HG02938 (cell line): Measurements from ENCODE around the gene TACC2.

Experiments used
- ATAC-seq: cut with Tn5 transposase; IDR thresholded peaks from one replicate; pipeline ENCODE4 v1.9.1; 2021; ENCODE audit warnings: mild to moderate bottlenecking, moderate library complexity; ENCODE audit not compliant: unreplicated experiment

TACC2 gene

GRCh38 chr10:122141821-122142640 lies 153.1 kb downstream of the TACC2 start:
- no peak for ATAC-seq

DNA sequence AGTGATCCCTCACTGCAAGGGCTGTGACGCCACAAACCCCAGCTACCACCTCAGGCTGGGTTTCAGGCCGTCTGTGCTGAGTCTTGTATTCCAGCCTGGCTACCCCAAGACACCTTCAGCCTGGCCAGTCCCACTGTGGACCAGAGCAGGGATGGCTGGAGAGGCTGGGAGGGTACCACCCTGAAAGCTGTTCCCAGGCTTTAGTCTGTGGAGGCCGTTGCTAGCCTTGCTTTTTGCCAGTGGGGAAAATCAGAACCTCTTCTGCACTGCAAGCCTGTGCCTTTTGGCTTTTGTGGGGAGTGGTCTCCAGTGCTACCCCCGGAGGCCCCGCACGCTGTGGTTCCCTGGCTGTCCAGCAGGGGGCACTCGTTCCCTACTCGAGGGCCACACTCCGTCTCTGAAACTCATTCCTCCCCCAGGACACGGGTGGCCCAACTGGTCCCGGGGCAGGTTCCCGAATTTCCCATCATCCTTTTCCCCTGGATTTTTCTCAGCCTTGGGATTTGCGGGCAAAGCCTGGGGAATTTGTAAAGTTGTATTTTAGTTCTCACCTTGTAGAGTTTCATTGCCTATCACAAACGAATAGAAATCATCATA lies 153.8 kb downstream of the TACC2 start:
- ATAC-seq: no peak

- no peak for ATAC-seq
Measured at GRCh38 chr10:122143238-122143841, 154.4 kb downstream of the TACC2 start.

DNA sequence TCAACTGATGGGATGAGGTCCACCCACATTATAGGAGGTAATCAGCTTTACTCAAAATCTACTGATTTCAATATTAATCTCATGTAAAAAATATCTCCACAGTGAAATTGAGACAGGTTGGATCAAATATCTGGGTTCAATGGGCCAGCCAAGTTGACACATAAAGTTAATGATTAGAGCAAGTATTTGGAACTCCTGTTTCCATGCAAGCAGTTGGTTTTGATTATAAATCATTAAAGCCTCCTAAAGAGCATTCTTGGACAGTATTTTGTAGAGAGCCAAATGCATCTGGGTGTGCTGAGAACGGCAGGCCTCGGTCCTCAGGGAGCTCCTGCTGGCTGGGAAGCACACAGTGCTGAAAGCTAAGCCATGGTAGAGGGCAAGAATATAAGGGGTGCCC lies 155.2 kb downstream of the TACC2 start:
- ATAC-seq: no peak

DNA sequence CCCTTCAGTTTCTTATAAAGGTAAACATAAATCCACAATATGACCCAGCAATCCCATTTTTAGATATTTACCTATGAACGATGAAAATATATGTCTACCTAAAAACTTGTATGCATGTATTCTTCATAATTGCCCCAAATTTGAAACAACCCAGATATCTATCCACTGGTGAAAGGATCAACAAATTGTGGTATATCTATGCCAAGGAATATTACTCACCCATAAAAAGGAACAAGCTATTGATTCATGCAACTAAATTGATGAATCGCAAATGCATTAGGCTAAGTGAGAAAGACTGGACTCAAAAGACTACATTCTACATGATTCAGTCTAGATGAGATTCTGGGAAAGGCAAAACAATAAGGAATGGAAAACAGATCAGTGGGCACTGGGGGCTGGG lies 156.2 kb downstream of the TACC2 start:
- ATAC-seq: no peak

DNA sequence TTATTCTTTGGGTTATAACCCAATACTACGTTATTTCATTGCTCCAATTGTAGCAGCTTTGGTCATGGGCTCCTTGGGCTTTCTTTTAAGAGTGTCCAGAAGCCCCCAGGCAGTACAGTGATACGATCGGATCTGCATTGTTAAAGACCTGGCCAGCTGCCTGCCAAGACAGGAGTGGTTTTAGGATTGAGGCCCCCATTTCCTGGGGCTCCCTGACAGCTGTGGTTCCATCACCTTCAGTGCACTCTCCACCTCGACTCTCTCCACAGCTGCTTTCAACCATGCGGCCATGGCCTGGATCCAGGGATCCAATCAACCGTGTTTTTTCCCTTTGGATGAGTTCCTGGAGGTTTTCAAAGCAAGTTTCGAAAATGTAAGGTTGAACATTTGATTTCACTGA lies 158.7 kb downstream of the TACC2 start:
- no peak for ATAC-seq

DNA sequence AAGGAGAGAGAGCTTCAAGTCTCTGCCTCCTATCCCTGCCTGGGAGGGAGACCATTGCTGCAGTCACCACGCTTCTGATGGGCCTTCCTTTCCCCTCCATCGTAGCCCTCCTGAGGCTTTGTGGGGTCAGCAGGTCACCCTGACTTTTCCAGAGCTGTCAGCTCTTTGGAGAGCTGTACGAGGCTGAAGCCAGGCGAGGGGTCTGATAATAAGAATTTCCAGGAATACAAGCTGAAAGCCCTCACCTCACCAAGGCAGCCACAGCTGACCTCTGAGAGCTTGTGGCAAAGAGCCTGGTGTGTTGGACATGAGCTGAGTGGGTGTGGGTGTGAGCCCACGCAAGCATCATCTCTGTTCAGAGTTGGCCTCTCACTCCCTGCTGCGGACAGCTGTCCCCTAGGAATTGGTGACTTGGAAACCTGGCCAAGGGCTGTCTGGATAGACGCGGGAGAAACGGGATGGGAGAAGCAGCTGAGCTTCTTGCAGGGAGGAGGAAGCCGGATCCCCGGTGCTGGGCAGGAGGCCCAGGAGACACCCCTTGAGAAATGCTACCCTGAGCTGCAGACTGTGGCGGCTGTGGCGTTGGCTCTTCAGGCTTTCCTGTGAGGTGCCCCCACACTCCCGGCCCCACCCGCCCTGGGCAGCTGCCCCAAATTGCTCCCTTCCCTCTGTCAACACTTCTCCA lies 160.1 kb downstream of the TACC2 start:
- no peak for ATAC-seq

- no peak for ATAC-seq
Measured at GRCh38 chr10:122149561-122150505, 160.9 kb downstream of the TACC2 start.

- ATAC-seq: no peak
Measured at GRCh38 chr10:122151121-122151694, 162.2 kb downstream of the TACC2 start.

GRCh38 chr10:122152544-122152943 lies 163.6 kb downstream of the TACC2 start:
- no peak for ATAC-seq

DNA sequence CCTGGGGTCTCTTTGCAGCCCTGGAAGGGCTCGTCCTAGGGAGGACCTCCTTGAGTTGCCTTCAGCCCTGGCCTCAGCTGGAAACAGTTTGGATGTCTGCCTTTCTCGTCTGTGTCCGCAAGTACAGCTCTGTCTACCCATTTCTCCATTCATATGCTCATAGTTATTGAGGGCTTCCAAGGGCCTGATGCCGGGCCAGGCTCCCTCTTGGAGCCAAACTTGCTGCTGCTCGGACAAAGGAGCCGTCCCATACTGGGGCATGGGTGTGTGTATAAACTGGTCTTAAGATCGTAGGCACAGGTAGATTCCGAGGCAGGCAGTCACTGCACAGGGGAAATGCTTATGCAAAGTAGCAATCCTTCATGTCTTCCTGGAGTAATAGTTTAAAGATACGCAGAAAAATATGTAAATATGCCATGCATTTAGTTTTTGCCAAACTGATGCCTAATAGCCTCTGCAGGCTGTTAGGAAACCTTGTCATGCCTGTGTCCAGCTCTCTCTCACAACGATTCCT lies 165.1 kb downstream of the TACC2 start:
- ATAC-seq: no peak

DNA sequence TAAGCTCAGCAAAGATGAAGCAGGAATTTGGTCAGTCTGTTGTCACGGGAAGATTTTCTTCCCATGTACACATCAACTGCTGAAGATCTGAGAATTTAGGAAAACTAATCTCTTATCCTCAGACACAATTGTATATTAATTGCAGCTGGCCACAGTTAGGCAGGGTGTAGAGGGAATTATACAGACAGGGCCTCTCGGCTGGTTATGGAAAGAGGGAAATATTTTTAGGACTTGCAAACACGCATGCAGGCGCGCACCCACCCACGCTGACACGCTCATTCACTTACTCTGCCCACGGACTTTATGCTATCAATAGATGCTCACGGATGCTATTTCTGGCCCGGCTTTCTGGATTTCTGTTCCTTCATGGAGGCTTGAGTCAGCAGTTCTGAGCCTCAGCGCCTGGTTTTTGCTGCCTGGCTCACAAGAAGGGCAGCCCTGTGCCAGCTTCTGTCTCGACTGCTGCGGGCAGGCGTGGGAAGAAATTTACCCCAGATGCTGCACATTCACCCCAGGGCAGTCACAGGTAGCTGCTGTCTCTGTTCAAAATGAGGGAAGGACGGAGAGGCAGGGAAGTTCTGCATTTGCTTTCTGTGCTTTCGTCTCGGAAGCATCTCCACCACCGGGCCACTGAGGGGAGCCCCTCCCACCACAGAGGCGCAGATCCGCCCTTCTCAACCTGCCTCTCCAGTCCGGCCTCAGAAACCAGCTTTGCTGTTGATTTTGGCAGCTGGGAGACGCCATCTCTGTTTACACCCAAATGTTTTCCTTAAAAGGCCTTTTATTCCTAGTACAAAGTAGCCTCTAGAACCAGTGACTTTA lies 165.8 kb downstream of the TACC2 start:
- no peak for ATAC-seq

DNA sequence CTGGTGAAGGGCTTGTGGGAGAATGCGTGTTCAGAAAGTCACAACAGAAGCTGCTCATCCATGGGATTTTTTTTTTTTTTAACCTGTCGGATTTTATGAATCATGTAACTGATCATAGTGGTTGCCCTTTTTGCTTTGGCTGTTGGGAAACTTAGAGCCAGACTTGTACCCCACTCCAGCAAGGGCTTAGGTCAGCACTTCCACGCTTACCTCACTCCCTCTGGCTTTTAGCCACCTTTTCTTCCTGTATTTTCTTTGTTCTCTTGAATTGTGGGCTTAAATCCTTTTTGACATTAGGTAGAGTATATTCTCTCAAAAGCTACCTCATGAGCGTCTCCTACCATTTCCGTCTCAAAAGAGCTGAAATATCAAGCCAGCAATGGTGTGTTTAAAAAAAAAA lies 168.5 kb downstream of the TACC2 start:
- ATAC-seq: no peak

GRCh38 chr10:122158362-122158761 lies 169.4 kb downstream of the TACC2 start:
- ATAC-seq: no peak

GRCh38 chr10:122159141-122159970 lies 170.4 kb downstream of the TACC2 start:
- no peak for ATAC-seq

GRCh38 chr10:122161795-122162194 lies 172.8 kb downstream of the TACC2 start:
- no peak for ATAC-seq

GRCh38 chr10:122162671-122163173 lies 173.8 kb downstream of the TACC2 start:
- ATAC-seq: no peak
